Heart left ventricle (tissue), 13 donors: ENCODE data around the gene RECK.

ENCODE experiments used
- POLR2A ChIP-seq, 2 donors: fragments of 450-650 bp; IDR thresholded peaks; one replicate each; pipeline ENCODE4 v1.6.1; 2017; ENCODE audit warnings: antibody characterized with exemption in 2 of 2, mild to moderate bottlenecking in 2 of 2, moderate library complexity in 2 of 2
- TF ChIP-seq, protein P1 (sequence below), 12 donors: fragments of 200-600 bp; sonication (generic) in 4 of 12; IDR thresholded peaks; one replicate each; pipeline versions ENCODE4 v1.5.0 to v1.8.0; 2018 to 2022; ENCODE audit warnings: antibody characterized with exemption in 12 of 12, mild to moderate bottlenecking in 5 of 12
- donor health status: ischemic (EF 13 %, LVEDD 7.1; RV severe dilation, severe dysfunction).
- donor health status: DM: no; HTN: yes; CAD: no.
- donor health status: DM: no; HTN: no; CAD: no.
- donor health status: ischemic (EF 25% LVEDD 6.9; RV normal size, moderate dysfunction).
- donor health status: ischemic (EF 25% LVEDD 5.7; RV mildly dilated, moderate dysfunction).
- donor health status: ischemic (EF 35%, LVEDD 5.7; RV mildly dilated, moderate dysfunction).
- donor health status: nonischemic (EF 11% LVEDD 7.7; RV severe dilation, severe dysfunction).
- donor health status: DM: yes; HTN: yes; CAD: no.
- donor health status: PGD.
- donor health status: ischemic (EF 29% LVEDD 5.4; RV normal size, mild dysfunction).
- donor health status: nonischemic (EF 23%, LVEDD 6.1; RV moderate dilation, normal function).

DNA sequence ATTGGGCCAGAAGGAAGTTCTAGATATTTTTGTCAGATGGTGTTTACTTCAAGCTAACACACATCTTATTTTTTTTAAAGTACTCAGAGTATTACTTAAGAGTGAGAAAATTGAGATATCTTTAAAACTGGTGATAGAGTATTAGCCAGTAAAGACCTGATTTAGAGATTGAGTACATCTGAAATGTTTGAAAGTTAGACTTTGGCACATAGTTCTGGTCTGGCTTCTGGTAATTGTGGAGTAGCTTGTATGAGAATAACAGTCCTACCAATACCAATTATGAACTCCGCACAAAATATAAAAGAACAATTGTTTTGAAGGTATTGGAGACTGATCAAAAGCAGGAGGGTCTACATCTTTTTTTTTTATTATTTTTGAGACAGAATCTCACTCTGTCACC is 55.3 kb downstream of the RECK start:
- TF ChIP-seq, protein P1, sequence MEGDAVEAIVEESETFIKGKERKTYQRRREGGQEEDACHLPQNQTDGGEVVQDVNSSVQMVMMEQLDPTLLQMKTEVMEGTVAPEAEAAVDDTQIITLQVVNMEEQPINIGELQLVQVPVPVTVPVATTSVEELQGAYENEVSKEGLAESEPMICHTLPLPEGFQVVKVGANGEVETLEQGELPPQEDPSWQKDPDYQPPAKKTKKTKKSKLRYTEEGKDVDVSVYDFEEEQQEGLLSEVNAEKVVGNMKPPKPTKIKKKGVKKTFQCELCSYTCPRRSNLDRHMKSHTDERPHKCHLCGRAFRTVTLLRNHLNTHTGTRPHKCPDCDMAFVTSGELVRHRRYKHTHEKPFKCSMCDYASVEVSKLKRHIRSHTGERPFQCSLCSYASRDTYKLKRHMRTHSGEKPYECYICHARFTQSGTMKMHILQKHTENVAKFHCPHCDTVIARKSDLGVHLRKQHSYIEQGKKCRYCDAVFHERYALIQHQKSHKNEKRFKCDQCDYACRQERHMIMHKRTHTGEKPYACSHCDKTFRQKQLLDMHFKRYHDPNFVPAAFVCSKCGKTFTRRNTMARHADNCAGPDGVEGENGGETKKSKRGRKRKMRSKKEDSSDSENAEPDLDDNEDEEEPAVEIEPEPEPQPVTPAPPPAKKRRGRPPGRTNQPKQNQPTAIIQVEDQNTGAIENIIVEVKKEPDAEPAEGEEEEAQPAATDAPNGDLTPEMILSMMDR (IDR thresholded peaks at IDR 0.05), result no peak
- no peak for TF ChIP-seq POLR2A (IDR thresholded peaks at IDR 0.05)
